GM18498 (cell line): Measurements from ENCODE around the gene GSK3A.

Experiments
- ATAC-seq: cut with Tn5 transposase; IDR thresholded peaks from one replicate; pipeline ENCODE4 v1.9.1; 2021; ENCODE audit warnings: mild to moderate bottlenecking, moderate library complexity; ENCODE audit not compliant: unreplicated experiment

GSK3A gene

DNA sequence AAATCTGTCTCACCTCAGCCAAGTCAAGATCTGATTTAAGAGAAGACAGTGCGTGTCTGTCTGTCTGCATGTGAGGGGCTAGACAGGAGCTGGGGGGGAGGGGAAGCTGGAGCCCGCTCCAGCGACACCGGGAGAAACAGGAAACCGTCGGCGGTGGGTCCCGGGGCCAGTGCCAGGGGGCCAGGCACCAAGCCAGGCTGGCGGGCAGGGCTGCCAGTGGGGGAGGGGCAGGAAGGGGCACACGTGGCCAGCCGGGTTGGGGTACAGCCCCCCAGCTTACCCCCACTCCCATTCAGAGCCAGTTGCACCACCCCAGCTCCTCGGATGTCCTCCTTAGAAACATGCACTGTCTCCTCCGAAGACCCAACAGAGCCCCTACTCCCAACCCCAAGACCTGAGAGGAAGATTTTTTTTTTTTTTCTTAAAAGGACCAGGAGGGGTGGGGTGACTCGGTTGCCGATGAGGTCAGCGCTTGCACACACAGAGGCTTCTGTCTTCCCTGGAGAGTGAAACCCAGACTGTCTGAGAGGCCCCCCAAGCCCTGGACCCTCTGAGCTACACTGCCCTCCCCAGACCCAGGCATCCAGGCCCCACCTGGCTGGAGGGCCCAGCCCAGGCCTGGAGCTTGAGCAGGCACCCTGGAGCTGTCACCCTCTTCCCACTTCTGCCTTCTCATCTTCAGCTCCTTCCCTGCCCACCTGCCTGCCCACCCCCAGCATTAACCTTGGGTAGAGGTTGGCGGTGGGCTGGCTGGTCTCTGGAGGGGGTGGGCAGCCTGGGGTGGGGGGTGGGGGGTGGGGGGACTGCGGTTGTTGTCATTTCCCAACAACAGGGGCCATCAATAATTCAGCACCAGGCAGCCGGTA lies 8.5 kb upstream of the GSK3A start:
- no peak for ATAC-seq

DNA sequence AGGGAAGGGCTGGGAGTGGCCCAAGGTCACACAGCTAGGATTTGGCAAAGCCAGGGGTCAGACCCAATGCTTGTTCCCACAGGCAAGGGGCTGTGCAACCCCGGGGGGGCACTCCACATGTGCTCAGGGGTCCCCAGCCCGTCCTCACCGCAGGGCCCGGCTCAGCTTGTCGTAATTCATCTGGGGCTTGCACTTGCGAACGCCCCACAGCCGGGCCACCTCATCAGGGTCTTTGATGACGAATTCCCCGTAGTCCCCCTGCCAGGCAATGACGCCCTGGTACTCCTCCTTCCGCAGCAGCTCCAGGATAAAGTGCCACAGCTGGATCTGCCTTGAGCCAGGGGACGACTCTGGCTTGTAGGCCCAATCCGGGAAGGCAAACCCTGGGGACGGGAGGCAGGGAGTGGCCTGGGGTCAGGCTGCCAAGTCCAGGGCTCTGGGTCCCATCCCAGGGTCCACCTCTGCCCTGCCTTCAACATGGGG lies 7.8 kb upstream of the GSK3A start:
- ATAC-seq: no peak

DNA sequence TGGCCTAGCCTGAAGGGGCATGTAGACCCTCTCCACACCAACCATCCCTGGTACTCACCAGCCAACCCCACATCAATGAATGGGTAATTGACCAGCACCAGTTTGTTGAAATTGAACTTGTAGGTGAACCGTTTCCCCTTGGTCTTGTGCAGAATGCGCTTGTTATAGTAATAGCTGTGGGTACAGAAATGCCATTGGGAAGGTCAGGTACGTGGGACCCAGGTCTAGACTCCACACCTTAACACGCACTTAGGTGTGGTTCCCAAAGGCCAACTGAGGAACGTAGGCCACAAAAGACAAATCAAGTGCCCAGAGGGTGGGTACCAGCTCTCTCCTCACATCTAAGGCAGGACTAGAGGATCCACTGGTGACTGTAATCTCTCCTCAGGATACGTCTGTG lies 7.4 kb upstream of the GSK3A start:
- ATAC-seq: no peak

DNA sequence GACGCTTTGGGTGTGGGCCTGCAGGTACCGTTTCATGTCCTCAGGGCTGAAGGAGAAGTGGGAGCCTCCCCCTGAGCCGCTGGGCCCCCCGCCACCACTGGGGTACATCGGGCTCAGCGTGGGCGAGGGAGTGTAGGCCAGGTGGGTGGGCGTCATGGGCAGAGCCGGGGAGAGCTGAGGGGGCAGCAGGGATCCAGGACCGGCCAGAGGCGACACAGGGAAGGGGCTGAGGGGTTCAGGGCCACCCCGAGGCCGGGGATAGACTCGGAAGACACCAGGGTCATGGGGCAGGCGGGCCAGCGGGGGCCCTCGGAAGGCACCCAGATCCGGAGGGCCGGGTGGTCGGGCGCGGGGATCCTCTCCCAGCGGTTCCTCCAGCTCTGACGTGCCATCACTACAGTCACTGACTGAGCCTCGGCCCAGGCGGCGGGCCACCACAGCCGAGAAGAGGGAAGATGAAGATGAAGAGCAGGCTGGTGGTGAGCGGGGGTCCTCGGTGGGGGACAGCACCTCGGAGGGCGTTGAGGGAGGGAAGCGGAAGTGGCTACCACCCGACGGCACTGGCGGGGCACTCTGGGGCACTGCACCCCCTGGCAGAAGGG lies 6.8 kb upstream of the GSK3A start:
- ATAC-seq: no peak

DNA sequence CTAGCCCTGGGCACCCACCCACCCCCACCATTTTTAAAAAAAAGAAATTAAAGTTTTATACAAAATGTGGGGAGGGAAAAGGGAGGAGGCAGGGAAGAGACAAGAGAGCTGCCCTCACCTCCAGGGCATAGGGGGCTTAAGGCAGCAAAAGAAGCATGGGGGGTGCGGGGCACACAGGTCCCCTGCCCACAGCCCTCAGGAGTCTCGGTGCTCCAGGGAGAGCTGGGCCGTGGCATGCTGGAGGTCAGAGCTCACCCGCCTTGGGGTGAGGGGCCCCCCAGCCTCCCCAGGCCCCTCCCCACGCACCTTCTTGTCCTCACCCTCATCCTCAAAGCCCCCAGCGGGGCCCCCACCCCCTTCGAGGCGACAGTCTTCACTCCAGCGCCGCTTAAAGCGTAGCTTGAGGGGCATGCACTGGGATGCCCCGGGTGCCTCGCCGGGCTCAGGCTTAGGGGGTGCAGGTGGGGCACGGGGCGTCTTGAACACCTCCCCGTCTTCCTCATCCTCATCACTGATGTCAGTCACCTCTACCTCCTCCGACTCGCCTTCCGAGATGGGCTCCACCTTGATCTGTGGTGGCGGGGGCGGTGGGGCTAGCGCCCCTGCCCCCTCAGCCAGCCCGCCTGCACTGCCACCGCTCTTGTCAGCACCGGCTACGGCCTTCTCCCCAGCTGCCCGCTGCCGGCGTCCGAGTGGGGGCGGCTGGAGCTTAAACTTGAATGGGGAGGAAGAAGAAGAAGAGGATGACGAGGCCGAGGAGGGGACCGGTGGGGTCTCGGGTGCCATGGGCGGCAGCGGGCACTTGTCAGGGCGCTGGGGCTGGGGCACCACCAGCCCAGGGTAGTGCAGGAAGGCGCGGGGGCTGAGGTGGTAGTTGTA lies 6.1 kb upstream of the GSK3A start:
- ATAC-seq: no peak

DNA sequence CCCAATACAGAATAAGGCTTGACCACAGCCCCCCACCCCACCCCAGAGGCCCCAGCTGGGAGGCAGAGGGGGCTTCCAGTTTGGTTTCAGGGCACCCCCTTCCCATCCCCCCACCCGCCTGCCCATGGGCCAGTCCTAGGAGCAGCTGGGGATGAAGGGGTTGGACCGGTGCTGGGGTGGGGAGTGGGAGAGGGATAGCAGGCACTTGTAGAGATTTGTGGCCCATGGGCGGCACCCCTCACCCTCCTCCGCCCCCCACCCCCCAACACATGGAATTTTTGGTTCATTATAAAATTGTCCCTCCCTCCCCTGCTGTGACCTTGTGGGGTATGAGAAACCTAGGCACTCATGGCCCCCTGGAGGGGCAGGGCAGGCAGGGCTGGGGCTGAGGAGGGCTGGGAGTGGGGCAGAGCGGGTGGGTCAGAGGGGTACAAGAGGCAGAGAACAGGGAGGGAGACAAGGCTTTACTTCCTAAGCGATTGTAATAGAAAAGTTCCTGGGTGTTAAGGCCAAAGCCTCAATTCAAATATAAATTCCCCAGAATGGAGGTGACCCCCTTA lies 5.3 kb upstream of the GSK3A start:
- no peak for ATAC-seq

DNA sequence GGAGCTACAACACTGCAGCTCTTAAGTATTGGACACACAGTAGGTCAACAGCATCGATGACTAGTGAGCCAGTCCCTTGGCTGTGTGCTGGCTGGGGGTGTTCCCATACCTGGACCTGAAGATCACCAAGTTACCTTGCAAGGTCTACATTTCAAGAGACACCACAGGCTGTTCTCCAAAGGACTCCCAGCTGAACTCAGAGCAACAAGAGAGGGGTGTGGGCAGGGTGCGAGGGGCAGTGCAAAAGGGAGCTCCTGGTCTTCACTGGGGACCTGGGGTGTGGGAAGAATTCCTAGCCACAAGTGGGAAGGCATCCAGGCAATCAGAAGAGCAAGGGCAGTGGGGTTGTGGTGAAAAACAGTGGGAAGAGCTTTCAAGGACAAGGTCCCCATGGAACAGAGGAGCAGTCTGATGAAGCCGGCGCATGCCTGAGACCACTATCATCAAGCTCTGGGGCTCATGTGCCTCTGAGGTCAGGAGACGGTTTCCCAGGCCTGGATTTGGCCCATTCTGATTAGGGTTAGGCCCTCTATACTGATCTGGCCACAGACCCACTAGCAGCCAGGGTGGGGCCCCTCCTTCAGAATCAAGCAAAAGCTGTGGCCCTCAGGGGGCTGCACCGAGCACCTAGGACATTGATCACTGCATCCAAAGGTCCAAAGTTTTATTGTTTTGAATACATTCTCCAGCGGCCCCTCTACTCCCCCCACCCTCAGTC lies 4.7 kb upstream of the GSK3A start:
- ATAC-seq: no peak

DNA sequence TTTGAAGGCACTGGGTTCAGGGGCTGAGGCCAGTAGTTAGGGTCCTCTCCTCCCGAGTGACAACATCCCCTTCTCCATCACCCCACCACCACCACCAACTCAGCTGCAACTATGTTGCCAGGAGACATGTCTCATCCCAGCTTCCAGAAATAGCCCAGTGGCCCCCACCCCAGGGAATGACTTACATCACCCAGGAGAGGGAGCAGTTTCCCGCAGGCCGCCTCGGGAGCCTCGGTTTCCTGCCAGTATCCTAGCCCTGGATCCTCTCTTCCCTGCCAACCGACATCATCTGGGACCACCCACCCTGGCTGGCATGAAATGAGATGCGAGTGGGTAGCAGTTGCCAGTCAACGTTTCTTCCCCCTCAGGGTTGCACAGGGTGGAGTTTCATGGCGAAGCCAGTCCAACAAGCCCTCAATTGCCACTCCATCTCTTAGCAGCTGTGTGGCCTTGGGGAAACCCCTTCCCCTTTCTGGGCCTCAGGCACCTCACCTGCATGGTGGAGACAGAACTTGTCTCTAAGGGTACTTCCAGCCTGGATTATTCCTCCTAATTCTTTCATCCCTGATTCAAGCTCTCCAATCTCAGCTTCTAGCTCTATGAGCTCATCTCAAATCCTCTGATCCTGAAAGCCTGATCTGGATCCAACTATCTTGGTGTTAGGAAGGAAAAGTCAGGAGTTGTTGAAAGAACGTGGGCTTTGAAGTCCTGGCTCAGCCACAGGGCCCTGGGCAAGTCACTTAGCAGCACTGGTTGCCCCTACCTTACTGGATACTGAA lies 3.9 kb upstream of the GSK3A start:
- ATAC-seq: no peak

DNA sequence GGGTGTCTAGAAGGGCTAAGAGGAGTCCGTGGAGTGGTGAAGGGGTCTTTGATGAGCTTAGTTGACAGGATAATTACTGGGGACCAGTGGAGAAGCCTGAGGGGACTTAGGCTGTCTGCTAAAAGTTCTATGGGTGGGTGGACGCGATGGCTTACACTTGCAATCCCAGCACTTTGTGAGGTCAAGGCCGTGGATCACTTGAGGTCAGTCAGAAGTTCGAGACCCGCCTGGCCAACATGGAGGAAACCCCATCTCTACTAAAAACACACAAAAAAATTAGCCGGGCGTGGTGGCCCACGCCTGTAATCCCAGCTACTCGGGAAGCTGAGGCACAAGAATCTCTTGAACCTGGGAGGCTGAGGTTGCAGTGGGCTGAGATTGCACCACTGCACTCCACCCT lies 2.8 kb upstream of the GSK3A start:
- ATAC-seq: no peak

DNA sequence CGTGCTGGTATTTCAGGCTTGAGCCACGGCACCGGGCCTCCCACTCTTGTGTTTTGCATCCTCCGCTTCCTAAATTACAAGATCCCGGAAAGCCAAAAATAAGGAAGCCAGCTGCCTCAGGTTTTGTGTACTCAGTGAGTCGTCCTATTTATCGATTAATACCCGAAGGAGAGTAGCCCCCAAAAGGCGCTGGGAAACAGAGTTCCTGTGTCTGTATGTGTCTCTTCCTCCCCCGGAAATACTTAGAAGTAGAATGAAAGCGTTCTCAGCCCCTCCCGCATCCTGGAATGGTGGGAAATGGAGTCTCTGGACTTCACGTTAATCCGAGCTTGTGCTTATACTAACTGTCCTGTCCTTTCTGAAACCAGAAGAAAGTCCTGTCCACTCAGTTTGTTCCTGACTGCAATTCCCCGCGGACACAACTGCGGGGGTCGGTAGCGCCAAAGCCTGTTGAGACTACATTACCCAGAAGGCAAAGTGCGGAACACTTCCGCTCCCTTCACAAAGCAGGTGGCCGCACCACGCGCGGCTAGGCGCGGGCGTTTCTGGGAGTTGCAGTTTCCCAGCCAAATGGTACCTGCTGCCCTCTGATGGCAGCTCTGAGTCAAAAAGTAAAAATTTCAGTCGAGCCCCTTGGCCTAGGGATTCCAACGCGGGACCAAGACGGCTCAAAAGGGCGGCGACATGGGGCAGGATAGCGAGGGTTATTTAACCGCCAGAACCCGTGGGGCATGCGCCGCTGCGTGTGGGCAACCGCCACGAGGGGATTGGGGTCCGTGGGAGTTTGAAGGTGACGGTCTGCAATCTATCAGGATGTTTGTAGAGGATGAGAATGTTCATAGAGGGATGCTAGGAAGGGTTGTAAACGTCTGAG lies 2.2 kb upstream of the GSK3A start:
- peak; percentile 38 for ATAC-seq

DNA sequence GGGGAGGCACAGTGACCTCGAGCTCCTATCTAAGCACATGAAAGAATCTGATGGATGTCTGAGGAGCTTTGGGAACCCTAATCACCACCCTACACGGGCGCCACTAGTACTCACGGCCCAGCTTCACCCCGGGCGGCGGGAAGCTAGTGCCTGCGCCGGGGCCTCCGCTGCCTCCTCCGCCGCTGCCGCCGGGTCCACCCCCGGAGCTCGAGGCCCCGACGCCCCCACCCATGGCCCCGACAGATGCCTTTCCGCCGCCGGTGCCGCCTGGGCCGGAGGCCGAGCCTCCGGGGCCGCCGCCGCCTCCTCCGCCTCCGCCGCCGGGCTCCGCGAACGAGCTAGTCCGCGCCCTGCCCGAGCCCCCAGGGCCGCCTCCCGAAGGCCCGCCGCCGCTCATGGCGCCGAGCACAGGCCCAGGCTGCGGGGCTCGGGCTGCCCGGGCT lies 312 bp downstream of the GSK3A start:
- peak; percentile 0 for ATAC-seq

DNA sequence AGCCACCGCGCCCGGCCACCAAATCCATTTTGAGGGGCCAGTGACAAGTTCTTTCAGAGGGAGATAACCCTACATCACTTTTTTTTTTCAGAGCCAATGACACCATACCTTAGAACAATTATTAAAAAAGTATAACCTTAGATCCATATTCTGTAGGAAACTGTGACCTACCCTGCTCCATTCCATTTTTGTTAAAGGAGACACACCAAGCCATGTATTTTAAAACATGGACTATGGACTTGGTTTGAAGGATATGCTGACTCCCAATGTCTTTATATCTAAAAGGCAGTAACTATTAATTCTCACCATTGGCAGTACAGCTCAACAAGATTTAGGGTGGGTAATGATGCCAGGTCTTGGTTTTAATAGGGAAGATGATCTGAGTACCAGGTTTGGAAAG lies 1.1 kb downstream of the GSK3A start:
- ATAC-seq: no peak

DNA sequence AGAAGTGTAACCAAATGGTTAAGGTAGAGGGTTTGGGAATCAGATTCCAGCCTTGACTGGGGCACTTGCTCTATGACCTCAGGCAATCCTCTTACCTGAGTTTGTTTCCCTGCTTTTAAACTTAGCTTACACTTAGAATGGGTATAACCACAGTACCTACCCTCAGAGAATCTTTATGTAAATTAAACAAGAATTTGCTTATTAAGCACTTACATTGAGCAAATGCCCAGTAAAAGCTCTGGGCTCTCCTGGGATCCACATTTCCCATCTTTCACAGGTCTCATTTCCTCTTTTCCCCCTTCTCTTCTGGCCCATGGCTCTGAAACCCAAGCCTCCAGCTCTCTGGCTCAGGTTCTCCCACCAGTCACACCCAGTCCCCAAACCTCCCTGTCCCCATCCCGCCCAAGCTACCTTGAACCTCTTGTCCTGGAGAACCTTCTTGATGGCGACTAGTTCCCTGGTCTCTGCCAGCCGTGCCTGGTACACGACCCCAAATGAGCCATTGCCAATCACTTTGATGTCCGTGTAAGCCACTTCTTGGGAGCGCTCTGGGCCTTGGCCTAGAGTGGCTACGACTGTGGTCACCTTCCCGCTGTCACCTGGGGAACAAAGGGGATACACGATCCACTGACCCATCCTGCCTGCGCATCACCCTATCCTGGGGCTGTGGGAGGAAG lies 2.7 kb downstream of the GSK3A start:
- no peak for ATAC-seq

DNA sequence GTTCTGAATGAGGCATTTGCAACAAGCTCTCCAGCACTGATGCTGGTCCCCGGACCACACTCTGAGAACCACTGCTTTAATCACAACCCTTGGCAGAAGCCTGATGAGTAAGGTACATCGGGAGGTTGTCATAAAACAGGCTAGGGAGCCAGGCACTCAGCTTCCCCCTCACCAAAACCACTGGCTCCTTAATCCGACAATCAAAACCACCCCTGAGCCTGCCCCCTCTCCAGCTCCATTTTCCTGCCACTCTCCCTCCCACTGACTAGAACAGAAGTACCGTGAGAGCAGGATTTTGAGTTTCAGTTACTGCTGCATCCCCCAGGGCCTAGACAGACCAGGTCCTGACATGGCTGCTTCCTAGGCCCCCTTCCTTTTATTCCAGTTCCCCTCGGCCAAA lies 7.2 kb downstream of the GSK3A start:
- no peak for ATAC-seq

DNA sequence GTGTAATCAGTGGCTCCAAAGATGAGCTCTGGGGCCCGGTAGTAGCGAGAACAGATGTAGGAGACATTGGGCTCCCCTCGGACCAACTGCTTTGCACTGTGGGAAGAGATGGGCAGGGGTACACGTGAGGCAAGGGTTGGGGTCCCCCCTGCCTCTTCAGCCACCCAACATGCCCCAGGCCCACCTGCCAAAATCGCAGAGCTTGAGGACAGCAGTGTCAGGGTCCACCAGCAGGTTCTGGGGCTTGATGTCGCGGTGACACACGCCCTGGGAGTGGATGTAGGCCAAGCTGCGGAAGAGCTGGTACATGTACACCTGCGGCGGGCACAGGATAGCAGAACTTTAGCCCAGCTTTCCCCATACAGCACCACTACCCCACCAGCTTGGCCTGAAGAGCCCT lies 8.0 kb downstream of the GSK3A start:
- ATAC-seq: no peak

DNA sequence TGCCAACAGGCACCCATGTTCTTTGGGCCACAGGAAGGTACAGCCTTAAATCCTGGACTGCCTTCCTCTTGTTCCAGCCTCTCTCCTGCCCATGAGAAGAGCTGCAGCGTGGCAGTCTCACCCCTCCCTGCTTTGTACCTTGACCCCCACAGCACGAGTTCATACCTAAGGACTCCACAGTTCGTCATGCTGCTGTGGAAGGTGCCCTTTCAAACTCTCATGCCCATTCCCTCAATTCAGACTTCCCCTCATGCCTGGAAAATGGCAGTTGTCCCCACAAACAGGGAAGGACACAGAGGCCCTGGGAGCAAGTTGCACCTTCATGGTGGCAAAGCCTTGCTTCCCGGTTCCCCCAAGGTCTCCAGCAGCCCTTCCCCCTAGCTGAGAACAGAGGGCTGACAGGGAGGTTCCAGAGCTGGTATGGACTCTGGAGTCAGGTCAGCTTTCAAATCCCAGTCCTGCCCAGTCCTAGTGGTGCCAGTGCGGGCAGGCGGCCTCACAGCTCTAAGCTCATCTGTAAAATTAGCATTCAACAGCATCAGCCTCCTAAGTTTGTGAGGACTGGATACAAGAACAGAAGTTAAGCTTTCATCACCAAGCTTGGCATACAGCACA lies 8.6 kb downstream of the GSK3A start:
- ATAC-seq: no peak

DNA sequence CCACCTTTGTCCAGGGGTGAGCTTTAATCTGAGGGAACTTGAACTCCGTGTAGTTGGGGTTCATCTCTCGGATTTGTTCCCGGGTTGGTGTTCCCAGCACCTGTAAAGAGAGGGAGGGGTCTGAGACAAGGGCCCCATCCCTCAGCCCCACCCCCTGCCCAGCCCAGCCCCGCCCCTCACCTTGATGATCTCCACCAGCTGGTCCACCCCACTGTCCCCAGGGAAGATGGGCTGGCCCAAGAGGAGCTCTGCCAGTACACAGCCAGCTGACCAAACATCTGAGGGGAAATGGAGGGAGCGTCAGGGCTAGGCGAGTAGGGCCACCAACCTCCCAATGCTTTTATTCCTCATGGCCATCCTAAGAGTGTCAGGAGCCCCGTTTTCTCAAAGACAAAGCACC lies 9.3 kb downstream of the GSK3A start:
- ATAC-seq: no peak

DNA sequence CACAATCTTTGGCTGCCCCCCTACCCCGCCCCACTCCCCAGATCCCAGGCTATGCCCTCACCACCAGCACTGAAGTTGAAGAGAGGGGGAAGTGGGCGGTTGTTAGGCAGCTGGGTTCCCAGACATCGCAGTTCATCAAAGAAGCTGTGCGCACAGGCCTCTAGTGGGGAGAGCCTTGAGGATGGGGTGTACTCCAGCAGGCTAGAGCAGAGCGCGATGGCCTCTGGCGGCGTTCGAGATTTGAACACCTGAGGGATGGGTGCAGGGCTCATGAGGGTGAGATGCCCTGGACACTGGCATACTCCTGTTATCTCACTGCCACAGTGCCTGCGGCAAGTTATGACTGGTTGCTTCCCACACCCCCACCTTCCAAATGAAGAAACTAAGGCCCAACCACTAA lies 10.0 kb downstream of the GSK3A start:
- ATAC-seq: no peak
